Stimulated activated CD4-positive, alpha-beta T cell treated with anti-CD3 and anti-CD28 coated beads, Interleukin-15, amount 100 ng/mL, for 48 hours (primary cell): ENCODE results near the gene BRD2.
A peak's percentile ranks its signal among the peaks of the same experiment; 100 is the strongest.

Experiments used
- DNase-seq, 2 donors: peaks; one replicate each; pipeline ENCODE4 v3.0.0-alpha.2; 2020; ENCODE audit warnings: low read depth in 2 of 2

BRD2 gene

GRCh38 chr6:32949113-32949512 lies 19.3 kb upstream of the BRD2 start:
- DNase-seq: no peak

GRCh38 chr6:32950010-32950409 lies 18.4 kb upstream of the BRD2 start:
- no peak for DNase-seq

DNA sequence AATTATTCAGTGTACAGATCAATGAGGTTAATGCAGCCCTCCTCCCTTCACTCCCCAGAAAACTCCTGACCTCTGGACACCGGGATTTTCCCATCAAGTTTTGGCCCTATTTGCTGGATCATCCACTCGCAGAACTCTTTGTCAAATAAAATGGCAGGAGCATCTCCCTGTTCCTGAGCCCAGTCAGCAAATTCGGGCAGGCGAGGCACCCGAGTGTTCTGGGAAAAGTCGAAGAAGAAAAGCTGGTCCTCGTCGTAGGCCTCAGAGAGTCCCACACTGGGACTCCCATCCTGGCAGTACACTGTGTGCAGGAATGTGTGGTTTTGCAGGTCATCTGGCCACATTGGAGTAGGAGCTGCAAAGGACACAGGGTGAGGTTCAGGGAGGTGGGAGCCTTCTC lies 17.9 kb upstream of the BRD2 start:
- no peak for DNase-seq

DNA sequence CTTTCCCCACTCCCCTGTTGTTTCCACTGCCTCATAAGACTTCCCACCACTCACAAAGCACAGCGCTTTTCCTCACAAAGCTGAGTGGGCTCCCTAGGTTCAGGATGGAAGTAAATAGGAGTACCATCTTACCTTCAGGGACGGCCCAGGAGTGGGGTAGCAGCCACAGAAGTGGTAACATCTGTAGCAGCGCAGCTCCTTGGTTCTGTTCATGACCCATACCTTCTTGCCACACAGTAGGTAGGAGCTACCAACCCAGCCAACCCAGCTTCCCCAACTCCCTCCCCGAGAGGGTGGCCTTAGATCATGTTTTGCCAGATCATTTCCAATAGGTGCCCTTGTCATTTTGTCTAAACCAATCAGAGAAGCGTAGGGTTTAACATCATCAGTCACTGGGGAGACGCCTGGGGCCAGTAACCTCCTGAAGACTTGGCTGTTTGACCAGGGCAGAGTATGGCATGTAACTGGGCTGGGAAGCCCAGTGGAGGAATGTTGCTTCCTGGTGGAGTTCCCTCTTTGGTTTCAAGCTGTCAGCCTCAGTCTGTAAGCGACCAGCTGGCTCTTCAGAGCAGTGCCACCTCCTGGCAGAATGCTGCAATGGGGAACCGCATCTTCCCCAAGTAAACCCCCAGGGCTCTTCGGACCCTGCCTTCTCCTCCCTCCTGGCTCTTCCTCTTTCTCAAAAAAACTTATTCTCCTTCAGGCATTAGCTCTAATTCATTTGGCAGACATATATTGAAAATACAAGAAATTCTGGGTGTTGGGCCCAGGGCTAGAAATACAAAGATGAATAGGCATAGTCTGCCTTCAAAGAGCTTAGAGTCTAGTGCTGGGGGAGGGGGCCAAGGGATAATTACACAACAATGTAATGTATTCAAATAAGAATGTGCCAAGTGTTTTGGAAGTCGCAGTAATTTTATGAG lies 15.3 kb upstream of the BRD2 start, which contains the start of gene HLA-DMA:
Gene HLA-DMA, minus strand, starts transcription at position 281 of the 923 bp plus-strand sequence. Its CDS starts 61 bp downstream, at position 220.
- DNase-seq: peak; percentile 56 to 62

GRCh38 chr6:32953775-32954174 lies 14.6 kb upstream of the BRD2 start:
- DNase-seq: no peak

DNA sequence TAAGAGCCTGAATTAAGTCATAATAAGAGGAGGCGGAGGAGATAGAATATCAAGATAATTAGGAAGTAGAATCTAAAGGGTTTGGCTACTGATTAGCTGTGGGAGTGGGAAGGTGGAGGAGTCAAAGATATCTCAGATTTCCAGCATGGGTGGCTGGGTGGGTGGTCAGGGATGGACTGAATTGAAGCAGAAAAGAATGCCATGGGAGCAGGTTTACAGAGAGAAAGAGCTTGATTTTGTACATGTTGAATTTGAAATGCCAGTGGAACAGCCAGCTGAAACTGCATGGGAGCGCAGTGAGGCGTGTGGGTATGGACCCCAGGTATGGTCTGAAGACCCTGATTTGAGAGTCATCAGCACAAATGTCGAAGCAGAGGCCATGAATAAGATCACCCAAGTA lies 14.1 kb upstream of the BRD2 start:
- no peak for DNase-seq

GRCh38 chr6:32954986-32955802 lies 13.2 kb upstream of the BRD2 start:
- no peak for DNase-seq

DNA sequence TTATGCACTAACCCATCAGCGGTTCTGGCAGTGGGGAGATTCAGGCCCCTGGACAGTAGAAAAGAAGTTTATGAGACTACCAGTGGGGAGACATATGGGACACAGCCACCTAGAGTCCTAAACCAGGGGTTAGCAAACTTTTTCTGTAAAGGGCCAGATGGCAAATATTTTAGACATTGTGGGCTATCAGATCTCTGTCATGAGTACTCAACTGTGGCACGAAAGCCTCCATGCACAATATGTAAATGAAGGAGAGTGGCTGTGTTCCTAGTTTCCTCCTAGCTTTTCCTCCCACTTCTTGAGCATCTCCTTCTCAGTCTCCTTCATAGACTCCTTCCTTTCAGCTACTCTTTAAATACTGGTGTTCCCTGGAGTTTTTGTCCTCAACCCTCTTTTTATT lies 12.2 kb upstream of the BRD2 start:
- no peak for DNase-seq

DNA sequence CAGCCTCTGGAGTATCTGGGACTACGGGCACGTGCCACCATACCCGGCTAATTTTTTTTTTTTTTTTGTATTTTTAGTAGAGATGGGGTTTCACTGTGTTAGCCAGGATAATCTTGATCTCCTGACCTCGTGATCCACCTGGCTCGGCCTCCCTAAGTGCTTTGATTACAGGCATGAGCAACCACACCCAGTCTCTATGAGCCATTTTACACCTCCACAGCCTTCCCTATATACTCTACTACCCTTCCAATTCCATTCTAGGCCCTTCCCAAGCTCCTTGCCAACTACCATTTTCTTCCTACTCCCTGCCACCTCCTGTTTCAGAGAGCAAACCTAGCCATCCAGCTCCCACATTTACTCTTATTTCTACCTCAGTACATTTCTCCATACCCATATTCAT lies 7.8 kb upstream of the BRD2 start:
- DNase-seq: no peak

GRCh38 chr6:32962213-32962826 lies 6.1 kb upstream of the BRD2 start:
- no peak for DNase-seq

DNA sequence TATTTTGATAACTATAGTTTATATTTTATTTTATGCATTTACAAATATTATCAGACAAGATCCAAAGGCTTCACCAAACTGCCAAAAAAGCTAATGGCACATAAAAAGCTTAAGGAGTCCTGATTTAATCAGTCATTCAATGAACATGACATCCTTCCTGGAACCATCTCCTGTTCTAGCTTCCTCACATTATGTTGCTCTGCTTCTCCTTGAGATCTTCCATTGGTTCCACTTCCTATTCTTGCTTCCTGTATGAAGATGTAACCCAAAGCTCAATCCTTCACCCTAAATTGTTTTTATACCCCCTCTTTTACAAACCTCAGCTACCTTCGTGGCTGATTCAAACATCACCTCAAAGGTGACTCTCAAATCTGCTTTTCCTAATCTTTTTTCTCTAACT lies 4.5 kb upstream of the BRD2 start:
- no peak for DNase-seq

DNA sequence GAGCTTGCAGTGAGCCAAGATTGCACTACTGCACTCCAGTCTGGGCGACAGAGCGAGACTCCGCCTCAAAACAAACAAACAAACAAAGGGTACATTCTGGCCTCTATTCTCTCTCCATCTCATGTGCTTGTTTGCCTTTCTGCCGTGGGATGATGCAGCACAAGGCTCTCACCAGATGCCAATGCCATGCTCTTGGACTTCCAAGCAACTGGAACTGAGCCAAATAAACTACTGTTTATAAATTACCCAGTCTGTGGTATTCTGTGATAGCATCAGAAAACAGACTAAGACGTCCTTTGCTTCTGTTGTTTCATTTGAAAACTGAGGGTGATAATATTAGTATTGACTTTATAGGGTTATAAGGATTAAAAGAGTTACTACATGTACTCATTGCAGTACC lies 3.6 kb upstream of the BRD2 start:
- DNase-seq: no peak

GRCh38 chr6:32967151-32968091 lies 973 bp upstream of the BRD2 start:
- DNase-seq: no peak

- DNase-seq: peak; percentile 55 to 72
Measured at GRCh38 chr6:32968867-32969684, 682 bp downstream of the BRD2 start.

- peak; percentile 72 to 77 for DNase-seq
Measured at GRCh38 chr6:32969685-32970412, 1.5 kb downstream of the BRD2 start.

- peak; percentile 84 to 85 for DNase-seq
Measured at GRCh38 chr6:32970413-32971241, 2.2 kb downstream of the BRD2 start.

DNA sequence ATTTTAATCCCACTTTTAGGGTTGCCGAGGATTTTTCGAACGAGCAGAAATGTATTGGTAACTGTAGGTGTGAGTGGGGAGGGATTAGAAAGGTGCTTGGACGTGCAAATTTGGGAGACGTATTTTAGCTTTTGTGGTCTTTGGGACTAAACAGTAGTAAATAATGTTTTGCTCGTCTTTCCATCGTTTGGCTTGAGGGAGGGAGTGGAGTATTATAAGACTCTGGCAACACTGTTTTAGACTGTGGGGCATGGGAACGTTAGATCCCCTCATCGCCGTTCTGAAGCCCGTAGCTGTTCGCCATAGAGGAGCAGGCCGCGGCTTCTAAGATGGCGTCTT lies 2.8 kb downstream of the BRD2 start:
- DNase-seq: no peak

GRCh38 chr6:32971581-32972352 lies 3.4 kb downstream of the BRD2 start:
- DNase-seq: peak; percentile 98 to 100
